Measurements from ENCODE around the gene PTMS.
A peak's percentile ranks its signal among the peaks of the same experiment; 100 is the strongest.

PTMS gene

GRCh38 chr12:6796576-6796975 lies 30.4 kb downstream of the PTMS start:
- Histone ChIP-seq H2BK120ac (ENCODE audit: low read depth, low read length) (no peak overlapping the region), H3K18ac (ENCODE audit: low read length) (no peak overlapping the region), H2BK12ac (ENCODE audit: low read length) (no peak overlapping the region), H3K36me3 (replicated peaks in 1 of 2; ENCODE audit: control insufficient read depth in 2 of 2, insufficient read depth in 2 of 2, low read length in 2 of 2) (no peaks in the 10 kb centered on the region), H3K79me1 (ENCODE audit: low read depth, low read length) (no peaks in the 10 kb centered on the region), H4K91ac (ENCODE audit: low read depth, low read length, poor library complexity) (no peak overlapping the region), H3K14ac (ENCODE audit: low read length) (peak overlapping the region; percentile 17), H3K23ac (ENCODE audit: low read depth, low read length, poor library complexity) (peak overlapping the region; percentile 65), H2AFZ (ENCODE audit: low read length) (no peak overlapping the region), H3K27ac (replicated peaks; ENCODE audit: low read length) (no peak overlapping the region), H3K9ac (ENCODE audit: low read depth, low read length, poor library complexity) (no peak overlapping the region), H3K9me3 (replicated peaks in 1 of 2; ENCODE audit: control insufficient read depth in 2 of 2, insufficient read depth in 1 of 2, low read depth in 1 of 2, low read length in 2 of 2) (no peaks in the 10 kb centered on the region), H3K4ac (ENCODE audit: low read length) (no peak overlapping the region), H3K4me3 (ENCODE audit: low read length in 2 of 2) (no peak overlapping the region), H3K4me1 (ENCODE audit: control insufficient read depth in 2 of 2, insufficient read depth in 1 of 2, low read depth in 1 of 2, low read length in 2 of 2) (peaks cover 12% of the 10 kb centered on the region in 2 donors), H3K4me2 (ENCODE audit: insufficient read depth, low read length, poor library complexity, severe bottlenecking) (no peak overlapping the region), H2AK5ac (ENCODE audit: low read depth, low read length) (no peak overlapping the region), H4K8ac (ENCODE audit: low read depth, low read length) (no peak overlapping the region), H2BK15ac (ENCODE audit: low read length) (no peak overlapping the region), H3K27me3 (ENCODE audit: control insufficient read depth in 3 of 3, insufficient read depth in 3 of 3, low read depth in 1 of 3, low read length in 3 of 3) (no peaks in the 10 kb centered on the region), H2BK5ac (ENCODE audit: low read length) (peak overlapping the region; percentile 13)
- no CpG with 5 or more reads among the region's 4 CpGs for WGBS, 2 donors (ENCODE audit: extremely low coverage in 2 of 2, insufficient read length in 2 of 2, insufficient replicate concordance in 1 of 2)
- DNase-seq (ENCODE audit: low spot score), result no peak

- Histone ChIP-seq H3K14ac (ENCODE audit: low read length) (no peak overlapping the region), H3K4ac (ENCODE audit: low read length) (no peak overlapping the region), H3K27me3 (ENCODE audit: control insufficient read depth in 3 of 3, insufficient read depth in 3 of 3, low read depth in 1 of 3, low read length in 3 of 3) (no peaks in the 10 kb centered on the region), H4K8ac (ENCODE audit: low read depth, low read length) (no peak overlapping the region), H4K91ac (ENCODE audit: low read depth, low read length, poor library complexity) (no peak overlapping the region), H3K18ac (ENCODE audit: low read length) (no peak overlapping the region), H2BK120ac (ENCODE audit: low read depth, low read length) (no peak overlapping the region), H3K9me3 (replicated peaks in 1 of 2; ENCODE audit: control insufficient read depth in 2 of 2, insufficient read depth in 1 of 2, low read depth in 1 of 2, low read length in 2 of 2) (peaks cover 0 to 1% of the 10 kb centered on the region in 2 donors), H3K4me3 (ENCODE audit: low read length in 2 of 2) (no peak overlapping the region), H2BK5ac (ENCODE audit: low read length) (no peak overlapping the region), H3K79me1 (ENCODE audit: low read depth, low read length) (no peaks in the 10 kb centered on the region), H3K4me1 (ENCODE audit: control insufficient read depth in 2 of 2, insufficient read depth in 1 of 2, low read depth in 1 of 2, low read length in 2 of 2) (no peaks in the 10 kb centered on the region), H3K23ac (ENCODE audit: low read depth, low read length, poor library complexity) (no peak overlapping the region), H3K36me3 (replicated peaks in 1 of 2; ENCODE audit: control insufficient read depth in 2 of 2, insufficient read depth in 2 of 2, low read length in 2 of 2) (no peaks in the 10 kb centered on the region), H3K9ac (ENCODE audit: low read depth, low read length, poor library complexity) (no peak overlapping the region), H2AFZ (ENCODE audit: low read length) (no peak overlapping the region), H3K27ac (replicated peaks; ENCODE audit: low read length) (no peak overlapping the region), H2AK5ac (ENCODE audit: low read depth, low read length) (no peak overlapping the region), H3K4me2 (ENCODE audit: insufficient read depth, low read length, poor library complexity, severe bottlenecking) (no peak overlapping the region), H2BK15ac (ENCODE audit: low read length) (no peak overlapping the region), H2BK12ac (ENCODE audit: low read length) (no peak overlapping the region)
- no CpG with 5 or more reads among the region's 5 CpGs for WGBS, 2 donors (ENCODE audit: extremely low coverage in 2 of 2, insufficient read length in 2 of 2, insufficient replicate concordance in 1 of 2)
- DNase-seq (ENCODE audit: low spot score), result no peak
These were observed 33.0 kb downstream of the PTMS start for GRCh38 chr12:6799147-6799546.

- no peaks in the 10 kb centered on the region for H3K4me1 ChIP-seq (ENCODE audit: control insufficient read depth in 2 of 2, insufficient read depth in 1 of 2, low read depth in 1 of 2, low read length in 2 of 2)
- no peak overlapping the region for H3K4me3 ChIP-seq (ENCODE audit: low read length in 2 of 2)
- no peak overlapping the region for H3K4ac ChIP-seq (ENCODE audit: low read length)
- no peak overlapping the region for H2AFZ ChIP-seq (ENCODE audit: low read length)
- H3K79me1 ChIP-seq (ENCODE audit: low read depth, low read length), result no peaks in the 10 kb centered on the region
- no peaks in the 10 kb centered on the region for H3K36me3 ChIP-seq (replicated peaks in 1 of 2; ENCODE audit: control insufficient read depth in 2 of 2, insufficient read depth in 2 of 2, low read length in 2 of 2)
- H4K91ac ChIP-seq (ENCODE audit: low read depth, low read length, poor library complexity), result no peak overlapping the region
- no peak overlapping the region for H4K8ac ChIP-seq (ENCODE audit: low read depth, low read length)
- WGBS, 2 donors (ENCODE audit: extremely low coverage in 2 of 2, insufficient read length in 2 of 2, insufficient replicate concordance in 1 of 2), result no CpG with 5 or more reads among the region's 1 CpG
- H3K27me3 ChIP-seq (ENCODE audit: control insufficient read depth in 3 of 3, insufficient read depth in 3 of 3, low read depth in 1 of 3, low read length in 3 of 3), result no peaks in the 10 kb centered on the region
- no peak overlapping the region for H3K4me2 ChIP-seq (ENCODE audit: insufficient read depth, low read length, poor library complexity, severe bottlenecking)
- no peak overlapping the region for H3K18ac ChIP-seq (ENCODE audit: low read length)
- H3K23ac ChIP-seq (ENCODE audit: low read depth, low read length, poor library complexity), result no peak overlapping the region
- no peak overlapping the region for H3K27ac ChIP-seq (replicated peaks; ENCODE audit: low read length)
- no peak overlapping the region for H2AK5ac ChIP-seq (ENCODE audit: low read depth, low read length)
- DNase-seq (ENCODE audit: low spot score), result no peak
- no peak overlapping the region for H2BK120ac ChIP-seq (ENCODE audit: low read depth, low read length)
- H2BK5ac ChIP-seq (ENCODE audit: low read length), result no peak overlapping the region
- no peak overlapping the region for H3K14ac ChIP-seq (ENCODE audit: low read length)
- no peak overlapping the region for H2BK12ac ChIP-seq (ENCODE audit: low read length)
- peaks cover 0 to 6% of the 10 kb centered on the region in 2 donors for H3K9me3 ChIP-seq (replicated peaks in 1 of 2; ENCODE audit: control insufficient read depth in 2 of 2, insufficient read depth in 1 of 2, low read depth in 1 of 2, low read length in 2 of 2)
- no peak overlapping the region for H3K9ac ChIP-seq (ENCODE audit: low read depth, low read length, poor library complexity)
- no peak overlapping the region for H2BK15ac ChIP-seq (ENCODE audit: low read length)
These were observed 41.0 kb downstream of the PTMS start for GRCh38 chr12:6807170-6807569.

GRCh38 chr12:6809056-6809455 lies 42.9 kb downstream of the PTMS start:
- Histone ChIP-seq H3K4ac (ENCODE audit: low read length) (no peak overlapping the region), H2BK12ac (ENCODE audit: low read length) (no peak overlapping the region), H4K8ac (ENCODE audit: low read depth, low read length) (no peak overlapping the region), H3K36me3 (replicated peaks in 1 of 2; ENCODE audit: control insufficient read depth in 2 of 2, insufficient read depth in 2 of 2, low read length in 2 of 2) (no peaks in the 10 kb centered on the region), H3K4me3 (ENCODE audit: low read length in 2 of 2) (no peak overlapping the region), H2BK15ac (ENCODE audit: low read length) (peak overlapping the region; percentile 62), H3K4me2 (ENCODE audit: insufficient read depth, low read length, poor library complexity, severe bottlenecking) (no peak overlapping the region), H3K27me3 (ENCODE audit: control insufficient read depth in 3 of 3, insufficient read depth in 3 of 3, low read depth in 1 of 3, low read length in 3 of 3) (no peaks in the 10 kb centered on the region), H3K23ac (ENCODE audit: low read depth, low read length, poor library complexity) (no peak overlapping the region), H3K79me1 (ENCODE audit: low read depth, low read length) (no peaks in the 10 kb centered on the region), H2BK120ac (ENCODE audit: low read depth, low read length) (no peak overlapping the region), H4K91ac (ENCODE audit: low read depth, low read length, poor library complexity) (no peak overlapping the region), H2AK5ac (ENCODE audit: low read depth, low read length) (no peak overlapping the region), H3K14ac (ENCODE audit: low read length) (peak overlapping the region; percentile 4), H3K18ac (ENCODE audit: low read length) (no peak overlapping the region), H3K4me1 (ENCODE audit: control insufficient read depth in 2 of 2, insufficient read depth in 1 of 2, low read depth in 1 of 2, low read length in 2 of 2) (no peaks in the 10 kb centered on the region), H3K9me3 (replicated peaks in 1 of 2; ENCODE audit: control insufficient read depth in 2 of 2, insufficient read depth in 1 of 2, low read depth in 1 of 2, low read length in 2 of 2) (peaks cover 0 to 5% of the 10 kb centered on the region in 2 donors), H3K9ac (ENCODE audit: low read depth, low read length, poor library complexity) (no peak overlapping the region), H2AFZ (ENCODE audit: low read length) (peak overlapping the region; percentile 31), H3K27ac (replicated peaks; ENCODE audit: low read length) (no peak overlapping the region), H2BK5ac (ENCODE audit: low read length) (no peak overlapping the region)
- WGBS, 2 donors (ENCODE audit: extremely low coverage in 2 of 2, insufficient read length in 2 of 2, insufficient replicate concordance in 1 of 2), result no CpG with 5 or more reads among the region's 10 CpGs
- no peak for DNase-seq (ENCODE audit: low spot score)

Measured in neuronal stem cell (in vitro differentiated cells).